Measurements from ENCODE around the gene GATAD2A. TPM values are rescaled to one million over a fixed set of nuclear protein-coding genes. Genes with fewer than 3 reads are reported as not detected.
A peak's percentile ranks its signal among the peaks of the same experiment; 100 is the strongest.

Gene GATAD2A
- total and polyA plus RNA-seq, 2 of the 8 experiments (the other 6 are each of a cell fraction or from before 2014, with no cell fraction given) = 38.4 to 205 TPM

GRCh38 chr19:19538061-19538784, 132.7 kb downstream of the GATAD2A start, which contains the start of gene CILP2 (continued):
- TF ChIP-seq CREB1 (IDR thresholded peaks at IDR 0.05) = 0 out of 2 replicates have a peak, but pooled peaks have one; percentile 27

Measured in H1 (cell line).